AG20443 (cell line): ENCODE data around the gene MARCHF9.
"Not testable (repeated sequence)": the region's sequence is repeated elsewhere in the genome, so short reads cannot be mapped to it uniquely, and the experiment has no call there.

Experiments used
- DNase-seq: peaks from one replicate; pipeline ENCODE4 v3.0.0; 2012; ENCODE audit warnings: low spot score, mixed read lengths

MARCHF9 gene

GRCh38 chr12:57771236-57771872 lies 16.5 kb downstream of the MARCHF9 start:
- DNase-seq: peak; percentile 92

- peak; percentile 96 for DNase-seq
Measured at GRCh38 chr12:57771873-57772428, 17.0 kb downstream of the MARCHF9 start, which contains the start of gene METTL1. TSS of gene METTL1 (minus strand) at chr12:57772105. CDS start at chr12:57772083, 22 bp downstream.

DNA sequence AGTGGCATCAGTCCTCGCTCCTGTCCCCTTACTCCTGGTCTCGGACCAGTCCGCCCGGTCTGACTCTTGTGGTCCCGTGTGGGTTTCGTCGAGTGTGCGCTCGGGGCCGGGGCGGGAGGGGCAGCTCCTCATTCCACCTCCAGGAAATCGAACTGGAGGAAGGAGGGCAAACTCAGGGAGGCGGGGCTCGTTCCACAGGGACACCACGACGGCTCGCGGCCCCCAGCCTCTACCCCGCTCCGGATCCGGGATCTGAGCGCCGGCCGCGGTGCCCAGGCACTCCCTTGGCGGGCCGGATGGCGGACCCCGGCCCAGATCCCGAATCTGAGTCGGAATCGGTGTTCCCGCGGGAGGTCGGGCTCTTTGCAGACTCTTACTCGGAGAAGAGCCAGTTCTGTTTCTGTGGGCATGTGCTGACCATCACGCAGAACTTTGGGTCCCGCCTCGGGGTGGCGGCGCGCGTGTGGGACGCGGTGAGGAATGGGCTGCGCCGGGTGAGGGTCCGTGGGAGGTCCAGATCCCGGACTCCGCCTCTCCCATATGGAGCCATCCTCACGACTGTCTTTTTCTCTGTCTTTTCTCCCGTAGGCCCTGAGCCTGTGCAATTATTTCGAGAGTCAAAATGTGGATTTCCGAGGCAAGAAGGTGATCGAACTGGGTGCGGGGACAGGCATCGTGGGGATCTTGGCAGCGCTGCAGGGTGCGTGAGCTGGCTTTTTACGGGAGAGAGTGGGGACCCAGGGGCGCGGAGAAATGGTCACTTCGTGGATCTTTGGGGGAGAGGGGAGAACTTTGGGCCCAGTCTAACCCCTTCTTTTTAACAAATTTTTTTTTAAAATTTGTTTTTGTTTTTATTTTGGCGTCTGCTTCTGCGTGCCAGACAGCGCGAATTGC lies 17.8 kb downstream of the MARCHF9 start, which contains the start of gene EEF1AKMT3:
Gene EEF1AKMT3, plus strand, starts transcription at position 186 of the 894 bp plus-strand sequence. Its CDS starts 111 bp downstream, at position 297.
- DNase-seq: peak; percentile 75

GRCh38 chr12:57774634-57775033 lies 19.7 kb downstream of the MARCHF9 start:
- DNase-seq: not testable (repeated sequence)

DNA sequence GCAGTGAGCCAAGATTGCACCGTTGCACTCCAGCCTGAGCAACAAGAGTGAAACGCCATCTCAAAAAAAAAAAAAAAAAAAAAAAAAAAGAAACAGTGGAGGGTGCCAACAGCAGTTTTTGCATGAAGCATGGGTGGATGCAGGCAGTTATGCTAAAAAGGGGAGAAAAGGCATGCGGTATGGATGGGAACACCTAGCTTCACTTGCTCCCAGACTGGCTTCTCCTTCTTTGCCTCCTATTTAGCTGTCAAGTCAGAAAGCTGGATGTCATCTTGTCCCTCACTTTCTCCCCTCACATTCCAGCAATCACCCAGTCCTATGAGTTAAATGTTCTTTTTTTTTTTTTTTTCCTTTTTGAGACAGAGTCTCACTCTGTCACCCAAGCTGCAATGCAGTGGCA lies 20.1 kb downstream of the MARCHF9 start:
- no peak for DNase-seq

DNA sequence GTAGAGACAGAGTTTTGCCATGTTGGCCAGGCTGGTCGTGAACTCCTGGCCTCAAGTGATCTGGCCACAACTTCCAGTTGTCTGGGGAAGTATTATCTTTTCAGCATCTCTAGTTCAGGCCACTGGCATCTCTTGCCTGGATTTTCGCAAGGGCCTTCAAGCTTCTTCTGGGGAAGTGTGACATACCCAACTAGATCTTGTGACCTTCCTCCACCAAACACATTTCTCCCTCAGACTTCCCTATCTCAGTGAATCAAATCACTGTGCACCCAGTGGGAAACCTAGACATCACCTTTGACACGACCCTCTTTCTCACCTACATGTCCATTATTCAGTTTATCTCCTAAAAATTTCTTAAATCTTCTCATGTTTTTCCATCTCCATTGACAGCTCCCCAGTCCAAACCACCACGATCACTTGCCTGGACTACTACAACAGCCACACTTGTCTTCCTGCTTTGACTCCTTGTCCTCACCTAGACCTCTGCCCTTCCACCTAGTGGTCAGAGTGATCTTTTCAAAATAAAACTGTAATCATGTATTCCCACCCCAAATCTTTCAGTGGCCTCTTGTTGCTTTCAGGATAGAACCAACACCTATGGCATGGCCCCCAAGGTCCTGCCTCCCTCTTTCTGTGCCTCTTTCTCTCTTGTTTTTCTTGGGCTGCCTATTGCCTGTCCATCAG lies 20.8 kb downstream of the MARCHF9 start:
- DNase-seq: no peak

DNA sequence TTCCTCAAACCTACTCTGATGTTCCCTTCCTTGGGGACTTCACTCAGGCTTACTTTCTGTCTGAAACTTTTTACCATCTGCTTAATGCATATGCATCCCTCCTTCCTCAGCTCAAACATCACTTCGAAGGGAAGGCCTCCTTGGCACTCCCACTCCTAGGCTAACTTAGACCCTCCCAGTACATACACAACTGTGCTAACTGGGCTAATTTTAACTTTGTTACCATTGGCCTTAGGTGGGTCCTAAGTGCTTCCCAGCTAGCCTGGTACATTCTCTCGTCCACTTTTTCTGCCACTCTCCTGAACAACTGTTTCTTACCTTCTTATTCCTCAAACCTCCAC lies 21.3 kb downstream of the MARCHF9 start:
- DNase-seq: no peak

GRCh38 chr12:57777367-57777766 lies 22.5 kb downstream of the MARCHF9 start:
- DNase-seq: no peak

DNA sequence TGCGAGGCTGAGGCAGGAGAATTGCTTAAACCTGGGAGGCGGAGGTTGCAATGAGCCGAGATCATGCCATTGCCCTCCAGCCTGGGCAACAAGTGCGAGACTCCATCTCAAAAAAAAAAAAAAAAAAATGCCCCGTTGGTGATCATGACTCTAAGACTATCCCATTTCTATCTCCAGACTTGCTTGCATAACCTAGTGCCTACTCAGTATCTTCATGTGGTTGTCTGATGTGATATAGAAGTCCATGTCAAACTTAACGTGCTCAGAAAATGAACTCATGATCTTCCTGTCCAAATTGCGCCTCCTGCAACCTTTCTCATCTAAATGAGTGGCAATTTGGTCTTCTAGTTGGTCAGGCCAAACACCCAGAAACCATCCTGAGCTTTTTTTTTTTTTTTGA lies 23.0 kb downstream of the MARCHF9 start:
- DNase-seq: no peak

- no peak for DNase-seq
Measured at GRCh38 chr12:57779736-57780135, 24.8 kb downstream of the MARCHF9 start.

GRCh38 chr12:57780284-57780897 lies 25.5 kb downstream of the MARCHF9 start:
- no peak for DNase-seq

- DNase-seq: no peak
Measured at GRCh38 chr12:57781244-57781643, 26.3 kb downstream of the MARCHF9 start.

GRCh38 chr12:57781801-57782200 lies 26.9 kb downstream of the MARCHF9 start:
- no peak for DNase-seq

DNA sequence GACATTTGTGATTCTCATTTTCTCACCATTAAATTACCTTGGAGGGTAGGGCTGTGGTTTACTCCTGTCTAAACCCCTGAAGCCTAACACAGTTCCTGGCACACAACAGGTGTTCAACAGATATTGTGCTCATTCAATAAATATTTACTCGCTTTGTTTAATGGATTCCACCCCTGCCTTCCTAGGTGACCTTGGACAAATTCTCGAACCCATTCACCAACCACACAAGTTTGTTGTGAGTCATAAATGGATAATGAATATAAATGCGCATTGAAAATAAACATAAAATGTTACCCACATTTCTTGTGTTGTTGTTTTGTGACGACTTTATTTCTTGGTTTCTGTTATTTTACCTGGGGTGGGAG lies 27.3 kb downstream of the MARCHF9 start:
- DNase-seq: no peak

GRCh38 chr12:57782608-57783465 lies 27.9 kb downstream of the MARCHF9 start, which contains the start of gene TSFM:
TSS of gene TSFM (plus strand) at chr12:57782787. CDS start at chr12:57782802, 15 bp downstream.
- DNase-seq: peak; percentile 90

DNA sequence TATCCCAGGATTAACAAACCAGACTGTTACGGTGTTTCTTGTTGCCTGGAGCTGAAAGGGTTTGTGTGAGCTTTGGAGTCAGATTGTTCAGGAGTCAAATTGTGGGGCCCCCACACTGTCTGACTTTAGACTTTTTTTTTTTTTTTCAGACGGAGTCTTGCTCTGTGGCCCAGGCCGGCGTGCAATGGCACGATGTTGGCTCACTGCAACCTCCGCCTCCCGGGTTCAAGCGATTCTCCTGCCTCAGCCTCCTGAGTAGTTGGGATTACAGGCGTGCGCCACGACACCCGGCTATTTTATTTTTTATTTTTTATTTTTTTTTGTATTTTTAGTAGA lies 28.5 kb downstream of the MARCHF9 start:
- no peak for DNase-seq

DNA sequence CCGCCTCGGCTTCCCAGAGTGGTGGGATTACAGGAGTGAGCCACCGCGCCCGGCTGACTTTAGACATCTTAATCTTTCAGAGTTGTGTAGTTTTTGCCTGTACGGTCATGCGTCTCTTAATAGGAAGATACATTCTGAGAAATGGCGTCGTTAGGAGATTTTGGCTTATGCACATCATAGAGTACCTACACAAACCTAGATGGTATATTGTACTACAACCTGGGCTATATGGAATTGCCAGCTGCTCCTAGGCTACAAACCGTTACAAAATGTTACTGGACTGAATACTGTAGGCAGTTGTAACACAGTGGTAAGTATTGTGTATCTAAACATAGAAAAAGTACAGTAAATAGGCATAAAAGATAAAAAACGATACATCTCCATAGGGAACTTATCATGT lies 29.0 kb downstream of the MARCHF9 start:
- no peak for DNase-seq

DNA sequence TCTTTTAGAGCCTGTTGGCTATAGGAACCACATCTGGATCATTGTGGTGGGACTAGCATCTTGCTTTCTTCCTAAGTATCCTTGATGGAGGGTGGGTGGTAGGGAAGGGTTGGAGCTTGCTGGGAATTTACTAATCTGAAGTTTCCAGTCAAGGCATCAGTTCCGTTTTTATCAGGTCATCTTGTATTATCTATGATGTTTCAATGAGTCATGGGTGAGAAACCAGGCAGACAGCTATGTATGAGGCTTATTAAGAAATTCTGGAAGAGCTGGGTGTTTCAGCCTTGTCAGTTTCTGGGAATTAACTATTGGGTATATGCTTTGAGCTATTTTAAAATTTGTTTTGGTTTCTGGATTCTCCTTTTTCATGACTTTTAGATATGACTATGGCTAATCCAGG lies 39.0 kb downstream of the MARCHF9 start:
- DNase-seq: peak; percentile 75

DNA sequence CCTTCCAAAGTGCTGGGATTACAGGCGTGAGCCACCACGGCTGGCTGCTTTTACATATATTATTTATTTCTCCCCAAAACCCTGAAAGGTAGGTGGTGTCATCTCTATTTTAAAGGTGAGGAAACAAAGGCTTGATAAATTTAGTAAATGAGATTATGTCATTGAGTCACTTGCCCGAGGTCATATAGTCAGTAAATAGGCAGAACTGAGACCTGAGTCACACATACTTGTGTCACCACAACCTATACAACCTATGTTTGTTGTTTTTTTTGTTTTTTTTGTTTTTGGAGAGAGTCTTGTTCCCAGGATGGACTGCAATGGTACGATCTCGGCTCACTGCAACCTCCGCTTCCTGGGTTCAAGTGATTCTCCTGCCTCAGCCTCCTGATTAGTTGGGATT lies 40.5 kb downstream of the MARCHF9 start:
- no peak for DNase-seq

- DNase-seq: no peak
Measured at GRCh38 chr12:57796996-57797395, 42.1 kb downstream of the MARCHF9 start.

DNA sequence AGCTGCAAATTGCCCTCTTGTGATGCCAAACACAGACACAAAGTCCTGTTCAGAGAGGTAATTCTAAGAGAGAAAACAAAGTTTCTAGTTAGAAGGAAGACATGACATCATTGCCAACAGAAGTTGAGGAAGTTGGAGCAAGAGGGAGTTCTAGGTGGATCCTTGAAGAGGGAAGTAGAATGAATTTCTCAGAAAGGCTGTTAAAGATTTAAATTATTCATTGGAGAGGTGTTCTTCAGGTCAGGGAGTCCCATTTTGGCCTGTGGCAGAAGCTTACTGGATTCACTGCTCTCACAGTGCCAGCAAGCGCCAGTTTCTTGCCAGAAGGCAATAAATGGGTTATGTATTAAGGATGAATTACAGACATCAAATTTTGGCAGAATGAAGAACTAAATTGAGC lies 43.0 kb downstream of the MARCHF9 start:
- DNase-seq: no peak
